ENCODE results near the gene SIGLEC1.

DNA sequence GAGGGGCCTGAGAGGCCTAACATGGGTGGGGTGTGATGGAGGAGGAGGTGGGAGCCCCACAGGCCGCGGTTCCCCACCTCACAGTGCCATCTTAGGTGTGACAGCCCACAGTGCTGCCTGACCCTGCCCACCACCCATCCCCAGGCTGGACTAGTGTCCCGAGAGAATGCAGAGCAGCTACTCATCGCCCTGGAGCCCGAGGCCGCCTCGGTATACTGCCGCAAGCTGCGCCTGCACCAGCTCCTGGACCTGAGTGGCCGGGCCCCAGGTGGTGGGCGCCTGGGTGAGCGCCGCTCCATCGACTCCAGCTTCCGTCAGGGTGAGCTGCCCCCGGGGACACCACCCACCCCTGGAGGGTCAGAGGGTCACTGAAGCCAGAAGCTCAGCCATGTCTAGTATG, 35.7 kb upstream of the SIGLEC1 start:
- TF ChIP-seq EZH2phosphoT487 (IDR thresholded peaks at IDR 0.05; ENCODE audit: low read length): no peak
- TF ChIP-seq, protein P1, sequence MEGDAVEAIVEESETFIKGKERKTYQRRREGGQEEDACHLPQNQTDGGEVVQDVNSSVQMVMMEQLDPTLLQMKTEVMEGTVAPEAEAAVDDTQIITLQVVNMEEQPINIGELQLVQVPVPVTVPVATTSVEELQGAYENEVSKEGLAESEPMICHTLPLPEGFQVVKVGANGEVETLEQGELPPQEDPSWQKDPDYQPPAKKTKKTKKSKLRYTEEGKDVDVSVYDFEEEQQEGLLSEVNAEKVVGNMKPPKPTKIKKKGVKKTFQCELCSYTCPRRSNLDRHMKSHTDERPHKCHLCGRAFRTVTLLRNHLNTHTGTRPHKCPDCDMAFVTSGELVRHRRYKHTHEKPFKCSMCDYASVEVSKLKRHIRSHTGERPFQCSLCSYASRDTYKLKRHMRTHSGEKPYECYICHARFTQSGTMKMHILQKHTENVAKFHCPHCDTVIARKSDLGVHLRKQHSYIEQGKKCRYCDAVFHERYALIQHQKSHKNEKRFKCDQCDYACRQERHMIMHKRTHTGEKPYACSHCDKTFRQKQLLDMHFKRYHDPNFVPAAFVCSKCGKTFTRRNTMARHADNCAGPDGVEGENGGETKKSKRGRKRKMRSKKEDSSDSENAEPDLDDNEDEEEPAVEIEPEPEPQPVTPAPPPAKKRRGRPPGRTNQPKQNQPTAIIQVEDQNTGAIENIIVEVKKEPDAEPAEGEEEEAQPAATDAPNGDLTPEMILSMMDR (IDR thresholded peaks at IDR 0.05; ENCODE audit: low read length): no peak
- TF ChIP-seq EZH2 (optimal IDR thresholded peaks at IDR 0.05; ENCODE audit: low read depth, low read length): no peak

Measured in MM.1S (cell line).